Measurements from ENCODE around the gene MLLT10. TPM values are rescaled to one million over a fixed set of nuclear protein-coding genes. Genes with fewer than 3 reads are reported as not detected.

Gene MLLT10
- 83.6 and 88.5 TPM in 2 replicates for total RNA-seq (2014; rRNA removed; shearing (Covaris generic); ENCODE audit: low replicate concordance)

GRCh38 chr10:21533467-21534279, at the start of gene MLLT10:
Gene MLLT10, plus strand, starts transcription at chr10:21534232. Its CDS starts 413 bp downstream, at chr10:21534645.
- no peaks in the 10 kb centered on the region for H3K27me3 ChIP-seq (ENCODE audit: low read length)
- H3K79me2 ChIP-seq (ENCODE audit: low read length), result peaks cover 38% of the 10 kb centered on the region
- H3K4me3 ChIP-seq (ENCODE audit: low read length), result peak within 1 kb of the TSS; percentile 86

GRCh38 chr10:21487416-21488180, 46.4 kb upstream of the MLLT10 start:
- H3K4me1 ChIP-seq (ENCODE audit: low read length), result peaks cover 4% of the 10 kb centered on the region; the same call in 1 of the 2 replicates
- no peak overlapping the region for H3K27ac ChIP-seq (ENCODE audit: low read length)
- H3K9me3 ChIP-seq (ENCODE audit: low read length), result no peaks in the 10 kb centered on the region
- no peak overlapping the region for H2AFZ ChIP-seq (ENCODE audit: low read length)
- H3K27me3 ChIP-seq (ENCODE audit: low read length), result no peaks in the 10 kb centered on the region
- H3K9me2 ChIP-seq (replicated peaks; ENCODE audit: insufficient read depth, low read length), result no peaks in the 10 kb centered on the region
- H3K79me2 ChIP-seq (ENCODE audit: low read length), result no peaks in the 10 kb centered on the region
- H3K36me3 ChIP-seq (ENCODE audit: insufficient read depth, low read length), result no peaks in the 10 kb centered on the region
- H3K4me3 ChIP-seq (ENCODE audit: low read length), result no peak overlapping the region
- H3K9ac ChIP-seq (ENCODE audit: low read length), result no peak overlapping the region
- peak; percentile 23 for DNase-seq
- no peaks in the 10 kb centered on the region for H4K20me1 ChIP-seq (ENCODE audit: insufficient read depth, low read depth, low read length)
- H3K4me2 ChIP-seq (ENCODE audit: low read depth, low read length, poor library complexity, severe bottlenecking), result no peak overlapping the region

More at GRCh38 chr10:21533467-21534279, at the start of gene MLLT10:
- H3K27ac ChIP-seq (ENCODE audit: low read length), result peak within 1 kb of the TSS; percentile 68
- peak; percentile 99 for DNase-seq
- peak within 1 kb of the TSS; percentile 91 for H3K4me2 ChIP-seq (ENCODE audit: low read depth, low read length, poor library complexity, severe bottlenecking)
- peaks cover 22% of the 10 kb centered on the region for H3K4me1 ChIP-seq (ENCODE audit: low read length)
- peaks cover 6% of the 10 kb centered on the region; the same call in 1 of the 2 replicates for H3K36me3 ChIP-seq (ENCODE audit: insufficient read depth, low read length)
- peak within 1 kb of the TSS; percentile 89 for H3K9ac ChIP-seq (ENCODE audit: low read length)
- no peaks in the 10 kb centered on the region for H4K20me1 ChIP-seq (ENCODE audit: insufficient read depth, low read depth, low read length)
- H3K9me3 ChIP-seq (ENCODE audit: low read length), result no peaks in the 10 kb centered on the region
- peak within 1 kb of the TSS; percentile 44; the same call in 1 of the 2 replicates for H2AFZ ChIP-seq (ENCODE audit: low read length)
- no peaks in the 10 kb centered on the region for H3K9me2 ChIP-seq (replicated peaks; ENCODE audit: insufficient read depth, low read length)

- DNase-seq, result peak; percentile 22
- Histone ChIP-seq H2AFZ (ENCODE audit: low read length) (no peak overlapping the region), H3K9me3 (ENCODE audit: low read length) (no peaks in the 10 kb centered on the region), H3K9ac (ENCODE audit: low read length) (no peak overlapping the region), H3K4me2 (ENCODE audit: low read depth, low read length, poor library complexity, severe bottlenecking) (no peak overlapping the region), H3K9me2 (replicated peaks; ENCODE audit: insufficient read depth, low read length) (no peaks in the 10 kb centered on the region), H3K4me1 (ENCODE audit: low read length) (peaks cover 4% of the 10 kb centered on the region; the same call in 1 of the 2 replicates), H4K20me1 (ENCODE audit: insufficient read depth, low read depth, low read length) (no peaks in the 10 kb centered on the region), H3K4me3 (ENCODE audit: low read length) (no peak overlapping the region), H3K36me3 (ENCODE audit: insufficient read depth, low read length) (no peaks in the 10 kb centered on the region), H3K79me2 (ENCODE audit: low read length) (no peaks in the 10 kb centered on the region), H3K27ac (ENCODE audit: low read length) (no peak overlapping the region), H3K27me3 (ENCODE audit: low read length) (no peaks in the 10 kb centered on the region)
Measured at GRCh38 chr10:21488246-21488956, 45.6 kb upstream of the MLLT10 start.

- Histone ChIP-seq H3K9me2 (replicated peaks; ENCODE audit: insufficient read depth, low read length) (no peaks in the 10 kb centered on the region), H4K20me1 (ENCODE audit: insufficient read depth, low read depth, low read length) (no peaks in the 10 kb centered on the region), H3K4me3 (ENCODE audit: low read length) (no peak overlapping the region), H3K79me2 (ENCODE audit: low read length) (no peaks in the 10 kb centered on the region), H3K27ac (ENCODE audit: low read length) (no peak overlapping the region), H3K4me1 (ENCODE audit: low read length) (peaks cover 5% of the 10 kb centered on the region; the same call in 1 of the 2 replicates), H3K9me3 (ENCODE audit: low read length) (no peaks in the 10 kb centered on the region), H3K4me2 (ENCODE audit: low read depth, low read length, poor library complexity, severe bottlenecking) (no peak overlapping the region), H2AFZ (ENCODE audit: low read length) (no peak overlapping the region), H3K27me3 (ENCODE audit: low read length) (no peaks in the 10 kb centered on the region), H3K36me3 (ENCODE audit: insufficient read depth, low read length) (no peaks in the 10 kb centered on the region), H3K9ac (ENCODE audit: low read length) (no peak overlapping the region)
- DNase-seq, result no peak
Measured at GRCh38 chr10:21488957-21489446, 45.0 kb upstream of the MLLT10 start.

GRCh38 chr10:21490028-21490710, 43.9 kb upstream of the MLLT10 start:
- Histone ChIP-seq H3K9me3 (ENCODE audit: low read length) (no peaks in the 10 kb centered on the region), H3K4me3 (ENCODE audit: low read length) (no peak overlapping the region), H3K36me3 (ENCODE audit: insufficient read depth, low read length) (no peaks in the 10 kb centered on the region), H3K4me2 (ENCODE audit: low read depth, low read length, poor library complexity, severe bottlenecking) (no peak overlapping the region), H3K79me2 (ENCODE audit: low read length) (no peaks in the 10 kb centered on the region), H3K9ac (ENCODE audit: low read length) (no peak overlapping the region), H4K20me1 (ENCODE audit: insufficient read depth, low read depth, low read length) (no peaks in the 10 kb centered on the region), H3K4me1 (ENCODE audit: low read length) (peaks cover 17% of the 10 kb centered on the region), H2AFZ (ENCODE audit: low read length) (no peak overlapping the region), H3K27me3 (ENCODE audit: low read length) (no peaks in the 10 kb centered on the region), H3K27ac (ENCODE audit: low read length) (no peak overlapping the region), H3K9me2 (replicated peaks; ENCODE audit: insufficient read depth, low read length) (no peaks in the 10 kb centered on the region)
- no peak for DNase-seq

- no peaks in the 10 kb centered on the region for H3K36me3 ChIP-seq (ENCODE audit: insufficient read depth, low read length)
- no peak overlapping the region for H3K4me2 ChIP-seq (ENCODE audit: low read depth, low read length, poor library complexity, severe bottlenecking)
- DNase-seq, result no peak
- H2AFZ ChIP-seq (ENCODE audit: low read length), result no peak overlapping the region
- H3K27me3 ChIP-seq (ENCODE audit: low read length), result no peaks in the 10 kb centered on the region
- no peaks in the 10 kb centered on the region for H3K9me2 ChIP-seq (replicated peaks; ENCODE audit: insufficient read depth, low read length)
- H3K4me3 ChIP-seq (ENCODE audit: low read length), result no peak overlapping the region
- H3K79me2 ChIP-seq (ENCODE audit: low read length), result no peaks in the 10 kb centered on the region
- no peak overlapping the region for H3K9ac ChIP-seq (ENCODE audit: low read length)
- no peaks in the 10 kb centered on the region for H4K20me1 ChIP-seq (ENCODE audit: insufficient read depth, low read depth, low read length)
- peaks cover 21% of the 10 kb centered on the region for H3K4me1 ChIP-seq (ENCODE audit: low read length)
- no peaks in the 10 kb centered on the region for H3K9me3 ChIP-seq (ENCODE audit: low read length)
- H3K27ac ChIP-seq (ENCODE audit: low read length), result no peak overlapping the region
Measured at GRCh38 chr10:21490711-21491105, 43.3 kb upstream of the MLLT10 start.

GRCh38 chr10:21492421-21492820, 41.6 kb upstream of the MLLT10 start:
- no peak overlapping the region for H3K4me3 ChIP-seq (ENCODE audit: low read length)
- H3K4me2 ChIP-seq (ENCODE audit: low read depth, low read length, poor library complexity, severe bottlenecking), result no peak overlapping the region
- H2AFZ ChIP-seq (ENCODE audit: low read length), result no peak overlapping the region
- H3K9me2 ChIP-seq (replicated peaks; ENCODE audit: insufficient read depth, low read length), result no peaks in the 10 kb centered on the region
- H4K20me1 ChIP-seq (ENCODE audit: insufficient read depth, low read depth, low read length), result no peaks in the 10 kb centered on the region
- H3K27ac ChIP-seq (ENCODE audit: low read length), result no peak overlapping the region
- H3K9ac ChIP-seq (ENCODE audit: low read length), result no peak overlapping the region
- no peaks in the 10 kb centered on the region for H3K79me2 ChIP-seq (ENCODE audit: low read length)
- no peaks in the 10 kb centered on the region for H3K36me3 ChIP-seq (ENCODE audit: insufficient read depth, low read length)
- peaks cover 24% of the 10 kb centered on the region for H3K4me1 ChIP-seq (ENCODE audit: low read length)
- no peaks in the 10 kb centered on the region for H3K27me3 ChIP-seq (ENCODE audit: low read length)
- no peak for DNase-seq
- H3K9me3 ChIP-seq (ENCODE audit: low read length), result no peaks in the 10 kb centered on the region

Measured in Karpas-422 (cell line).